Nephron progenitor cell (in vitro differentiated cells): ENCODE results near the gene MYLK4.

Source experiments
- DNase-seq: peaks from one replicate; pipeline ENCODE4 v3.0.0; 2021
- H3K27ac Mint-ChIP-seq: 2 replicates; pipeline ENCODE4 v1.8.0; 2021; ENCODE audit warnings: mild to moderate bottlenecking, moderate library complexity, mixed read lengths
- H3K27me3 Mint-ChIP-seq: 2 replicates; pipeline ENCODE4 v1.8.0; 2021; ENCODE audit warnings: mild to moderate bottlenecking, low read depth, mixed read lengths; ENCODE audit not compliant: poor library complexity
- H3K36me3 Mint-ChIP-seq: 2 replicates; pipeline ENCODE4 v1.8.0; 2021; ENCODE audit warnings: low read depth, mixed read lengths
- H3K4me1 Mint-ChIP-seq: 2 replicates; pipeline ENCODE4 v1.8.0; 2021; ENCODE audit warnings: mixed read lengths
- H3K4me3 Mint-ChIP-seq: 2 replicates; pipeline ENCODE4 v1.8.0; 2021; ENCODE audit warnings: mild to moderate bottlenecking, moderate library complexity, mixed read lengths
- H3K9me3 Mint-ChIP-seq: 2 replicates; pipeline ENCODE4 v1.8.0; 2021; ENCODE audit warnings: mild to moderate bottlenecking, moderate library complexity, mixed read lengths
- TF ChIP-seq, protein P1 (sequence below): fragments of 200-600 bp; sonication (generic); IDR thresholded peaks from 2 replicates; pipeline ENCODE4 v1.5.0; 2021; ENCODE audit warnings: antibody characterized with exemption

Gene MYLK4

DNA sequence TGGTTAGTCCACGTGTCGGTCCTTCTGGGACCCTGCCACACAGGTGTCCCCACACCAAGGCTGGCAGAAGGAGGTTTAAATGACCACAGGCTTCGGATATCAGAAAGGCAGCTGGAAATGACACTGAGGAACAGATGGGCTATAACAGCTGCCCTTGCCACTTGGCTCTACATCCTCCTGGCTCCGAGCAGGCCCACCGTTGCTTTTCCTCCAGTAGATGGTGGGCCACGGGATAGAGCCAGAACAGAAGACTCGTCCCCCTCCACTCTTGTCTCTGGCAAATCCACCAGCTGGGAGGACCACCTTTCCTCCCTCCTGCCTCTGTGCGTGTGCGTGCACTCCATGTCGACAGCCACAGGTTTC lies 32.1 kb upstream of the MYLK4 start:
- TF ChIP-seq, protein P1, sequence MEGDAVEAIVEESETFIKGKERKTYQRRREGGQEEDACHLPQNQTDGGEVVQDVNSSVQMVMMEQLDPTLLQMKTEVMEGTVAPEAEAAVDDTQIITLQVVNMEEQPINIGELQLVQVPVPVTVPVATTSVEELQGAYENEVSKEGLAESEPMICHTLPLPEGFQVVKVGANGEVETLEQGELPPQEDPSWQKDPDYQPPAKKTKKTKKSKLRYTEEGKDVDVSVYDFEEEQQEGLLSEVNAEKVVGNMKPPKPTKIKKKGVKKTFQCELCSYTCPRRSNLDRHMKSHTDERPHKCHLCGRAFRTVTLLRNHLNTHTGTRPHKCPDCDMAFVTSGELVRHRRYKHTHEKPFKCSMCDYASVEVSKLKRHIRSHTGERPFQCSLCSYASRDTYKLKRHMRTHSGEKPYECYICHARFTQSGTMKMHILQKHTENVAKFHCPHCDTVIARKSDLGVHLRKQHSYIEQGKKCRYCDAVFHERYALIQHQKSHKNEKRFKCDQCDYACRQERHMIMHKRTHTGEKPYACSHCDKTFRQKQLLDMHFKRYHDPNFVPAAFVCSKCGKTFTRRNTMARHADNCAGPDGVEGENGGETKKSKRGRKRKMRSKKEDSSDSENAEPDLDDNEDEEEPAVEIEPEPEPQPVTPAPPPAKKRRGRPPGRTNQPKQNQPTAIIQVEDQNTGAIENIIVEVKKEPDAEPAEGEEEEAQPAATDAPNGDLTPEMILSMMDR: no peak
- no peak for DNase-seq
- no peak overlapping the region for H3K27ac Mint-ChIP-seq

DNA sequence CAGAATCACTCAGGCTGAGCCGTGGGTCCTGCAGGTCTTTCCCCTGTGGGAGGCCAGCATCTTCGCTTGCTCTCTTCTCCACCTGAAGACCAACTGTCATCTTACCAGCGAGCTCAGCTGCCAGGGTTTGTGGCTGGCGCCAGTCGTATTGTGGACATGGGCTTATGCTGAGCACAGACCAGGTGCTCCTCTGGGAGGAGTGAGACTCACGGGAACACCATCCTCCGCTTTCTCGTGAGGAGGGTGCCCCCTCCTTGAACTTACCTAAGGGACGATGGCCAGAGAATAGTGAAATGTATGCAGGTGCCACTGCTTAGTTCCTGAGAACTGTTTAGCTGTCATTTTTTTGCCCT lies 31.6 kb upstream of the MYLK4 start:
- no peak for DNase-seq
- TF ChIP-seq, protein P1: no peak
- H3K9me3 Mint-ChIP-seq: no peaks in the 10 kb centered on the region
- peaks cover 53% of the 10 kb centered on the region for H3K36me3 Mint-ChIP-seq
- no peak overlapping the region for H3K27ac Mint-ChIP-seq
- H3K4me3 Mint-ChIP-seq: no peak overlapping the region
- H3K4me1 Mint-ChIP-seq: peaks cover 44% of the 10 kb centered on the region
- peaks cover 6% of the 10 kb centered on the region for H3K27me3 Mint-ChIP-seq

More for the DNA sequence above, 32.1 kb upstream of the MYLK4 start:
- no peaks in the 10 kb centered on the region for H3K9me3 Mint-ChIP-seq
- H3K4me1 Mint-ChIP-seq: peaks cover 44% of the 10 kb centered on the region
- peaks cover 6% of the 10 kb centered on the region for H3K27me3 Mint-ChIP-seq
- H3K36me3 Mint-ChIP-seq: peaks cover 53% of the 10 kb centered on the region
- no peak overlapping the region for H3K4me3 Mint-ChIP-seq

DNA sequence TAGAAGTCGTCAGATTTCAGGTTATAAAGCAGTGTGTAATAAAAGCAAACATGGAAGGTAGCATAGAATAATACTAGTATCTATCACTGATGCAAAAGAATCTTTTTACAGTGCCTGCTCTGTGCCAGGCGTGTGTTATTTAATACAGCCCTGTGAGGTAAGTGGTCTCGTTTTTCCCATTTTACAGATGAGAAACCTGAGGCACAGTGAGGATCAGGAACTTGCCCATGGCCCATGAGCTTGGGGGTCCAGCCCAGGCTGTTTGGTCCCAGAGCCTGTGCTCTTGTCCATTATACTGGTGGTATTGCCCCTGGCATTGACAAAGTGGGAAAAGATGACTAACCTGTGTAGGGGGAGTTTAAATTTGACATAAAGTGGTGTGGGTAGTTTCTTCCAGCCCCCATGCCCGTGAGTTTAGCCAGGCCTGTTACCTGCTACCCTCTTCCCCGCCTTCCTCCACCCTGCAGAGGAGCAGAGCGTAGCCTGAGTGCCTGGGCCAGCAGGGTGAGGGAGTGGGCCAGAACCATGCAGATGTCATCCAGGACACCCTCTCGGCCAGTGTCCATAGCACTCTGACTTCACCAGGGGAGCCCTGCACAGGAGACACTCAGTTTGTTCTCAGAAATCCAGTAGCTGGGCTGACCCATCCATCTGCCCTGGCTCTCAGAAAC lies 31.1 kb upstream of the MYLK4 start:
- H3K4me3 Mint-ChIP-seq: no peak overlapping the region
- H3K27ac Mint-ChIP-seq: no peak overlapping the region
- peaks cover 44% of the 10 kb centered on the region for H3K4me1 Mint-ChIP-seq
- H3K36me3 Mint-ChIP-seq: peaks cover 48% of the 10 kb centered on the region
- H3K27me3 Mint-ChIP-seq: peaks cover 6% of the 10 kb centered on the region
- no peaks in the 10 kb centered on the region for H3K9me3 Mint-ChIP-seq
- no peak for DNase-seq
- TF ChIP-seq, protein P1: no peak

DNA sequence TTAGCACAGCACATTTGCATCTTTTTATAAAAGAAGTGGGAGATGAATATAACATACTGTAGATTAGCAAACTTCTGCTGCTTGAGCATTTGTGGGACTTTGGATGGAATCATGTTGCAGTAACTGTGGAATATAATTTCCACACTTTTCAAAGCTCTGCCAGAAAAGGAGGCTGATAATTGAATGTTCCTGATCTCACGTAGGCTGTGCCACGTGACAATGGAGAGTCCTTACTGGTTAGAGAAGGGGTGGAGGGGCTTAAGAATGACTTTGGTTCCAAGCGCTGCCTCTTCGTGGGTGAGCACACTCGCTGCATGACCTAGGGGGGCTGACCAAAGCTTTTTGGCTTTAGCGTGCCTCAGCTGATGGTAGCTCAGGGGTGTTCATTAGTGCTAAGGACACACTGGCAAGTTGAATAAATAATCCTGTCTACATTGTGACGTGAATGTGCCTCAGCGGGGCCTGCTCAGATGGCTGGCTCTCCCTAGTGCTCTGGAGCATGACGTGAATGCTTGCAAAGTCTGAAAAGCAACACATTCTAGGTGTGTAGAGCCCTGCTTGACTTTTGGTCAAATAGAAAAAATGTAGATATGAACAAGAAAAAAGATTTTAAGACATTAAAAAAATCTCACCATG lies 29.5 kb upstream of the MYLK4 start:
- H3K27me3 Mint-ChIP-seq: peaks cover 3% of the 10 kb centered on the region
- DNase-seq: no peak
- H3K4me1 Mint-ChIP-seq: peaks cover 43% of the 10 kb centered on the region
- no peaks in the 10 kb centered on the region for H3K9me3 Mint-ChIP-seq
- H3K27ac Mint-ChIP-seq: peak overlapping the region; percentile 83
- peaks cover 43% of the 10 kb centered on the region for H3K36me3 Mint-ChIP-seq
- no peak overlapping the region for H3K4me3 Mint-ChIP-seq
- TF ChIP-seq, protein P1: no peak

DNA sequence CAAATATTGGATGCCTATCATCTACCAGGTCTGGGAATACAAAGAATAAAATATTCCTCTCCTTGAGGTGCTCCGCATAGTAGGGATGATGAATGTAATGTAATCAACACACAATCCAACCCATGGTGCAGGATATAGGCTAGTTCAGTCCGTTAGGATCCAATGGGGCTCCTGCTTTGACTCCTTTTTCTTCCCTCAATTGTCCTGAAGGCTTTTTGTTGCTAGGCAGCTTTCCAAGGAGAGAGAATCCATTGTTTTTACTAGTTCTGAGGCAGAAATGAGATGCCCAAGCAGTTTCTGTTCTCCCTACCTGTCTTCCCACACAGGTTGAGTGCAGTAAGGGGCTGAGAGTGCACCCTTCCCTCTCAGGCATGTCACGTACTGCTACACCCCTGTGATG lies 26.5 kb upstream of the MYLK4 start:
- TF ChIP-seq, protein P1: no peak
- H3K9me3 Mint-ChIP-seq: no peaks in the 10 kb centered on the region
- no peak overlapping the region for H3K27ac Mint-ChIP-seq
- no peak overlapping the region for H3K4me3 Mint-ChIP-seq
- peaks cover 25% of the 10 kb centered on the region for H3K4me1 Mint-ChIP-seq
- no peaks in the 10 kb centered on the region for H3K27me3 Mint-ChIP-seq
- DNase-seq: no peak
- H3K36me3 Mint-ChIP-seq: peaks cover 62% of the 10 kb centered on the region

DNA sequence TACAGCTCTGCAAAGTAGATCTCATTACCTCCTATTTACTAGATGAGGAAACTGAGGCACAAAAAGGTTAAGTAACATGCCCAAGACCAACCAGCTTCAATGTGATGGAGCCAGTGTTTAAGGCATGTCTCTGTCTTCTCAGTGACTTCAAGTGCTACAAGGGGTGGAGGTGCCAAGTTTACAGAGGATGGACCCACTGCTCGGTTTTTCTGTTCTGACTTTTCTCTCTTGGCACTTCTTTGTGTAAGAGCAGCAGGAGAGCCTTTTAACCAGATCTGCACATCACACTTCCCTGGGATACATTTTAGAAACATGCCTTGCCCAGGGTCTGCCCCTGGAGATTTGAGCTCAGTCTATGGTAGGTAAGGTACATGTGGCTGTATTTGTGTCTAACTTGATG lies 24.3 kb upstream of the MYLK4 start:
- TF ChIP-seq, protein P1: no peak
- Mint-ChIP-seq H3K9me3 (no peaks in the 10 kb centered on the region), H3K4me3 (no peak overlapping the region), H3K27me3 (no peaks in the 10 kb centered on the region), H3K36me3 (peaks cover 63% of the 10 kb centered on the region), H3K27ac (no peak overlapping the region), H3K4me1 (peaks cover 23% of the 10 kb centered on the region)
- DNase-seq: no peak
